DOHH2 (cell line): Measurements from ENCODE around the gene MELTF.

Experiments
- H3F3A ChIP-seq: fragments of 200-600 bp; sonication (generic), shearing (Covaris generic); 2 replicates; pipeline ENCODE4 v1.6.0; 2016; ENCODE audit warnings: antibody characterized with exemption, mild to moderate bottlenecking; ENCODE audit not compliant: control insufficient read depth, insufficient read depth
- H3K27ac ChIP-seq: fragments of 200-600 bp; sonication (generic); 2 replicates; pipeline ENCODE4 v1.5.1; 2014; ENCODE audit warnings: low read depth, mild to moderate bottlenecking, low read length, moderate library complexity
- H3K27me3 ChIP-seq: fragments of 200-600 bp; sonication (generic); 2 replicates; pipeline ENCODE4 v1.6.1; 2014; ENCODE audit warnings: mild to moderate bottlenecking, low read length, mixed read lengths; ENCODE audit not compliant: control insufficient read depth
- H3K36me3 ChIP-seq: fragments of 200-600 bp; sonication (generic); 2 replicates; pipeline ENCODE4 v1.6.1; 2014; ENCODE audit warnings: mild to moderate bottlenecking, low read length, moderate library complexity, mixed read lengths; ENCODE audit not compliant: control insufficient read depth
- H3K4me1 ChIP-seq: fragments of 200-600 bp; sonication (generic); 2 replicates; pipeline ENCODE4 v1.6.1; 2014; ENCODE audit warnings: mild to moderate bottlenecking, low read length, mixed read lengths; ENCODE audit not compliant: control insufficient read depth
- H3K4me2 ChIP-seq: fragments of 200-600 bp; sonication (generic); 2 replicates; pipeline ENCODE4 v1.6.0; 2014; ENCODE audit warnings: mild to moderate bottlenecking, low read length, moderate library complexity
- H3K4me3 ChIP-seq: fragments of 200-600 bp; sonication (generic); 2 replicates; pipeline ENCODE4 v1.5.1; 2014; ENCODE audit warnings: mild to moderate bottlenecking, low read length, mixed read lengths
- H3K79me2 ChIP-seq: fragments of 200-600 bp; sonication (generic); 2 replicates; pipeline ENCODE4 v1.6.1; 2014; ENCODE audit warnings: mild to moderate bottlenecking, low read length, mixed read lengths; ENCODE audit not compliant: control insufficient read depth
- H3K9me2 ChIP-seq: fragments of 200-600 bp; sonication (generic); replicated peaks from 2 replicates; pipeline ENCODE4 v1.6.1; 2014; ENCODE audit warnings: mild to moderate bottlenecking, low read length, mixed read lengths; ENCODE audit not compliant: control insufficient read depth
- H3K9me3 ChIP-seq: fragments of 200-600 bp; sonication (generic); 2 replicates; pipeline ENCODE4 v1.6.1; 2014; ENCODE audit warnings: antibody characterized with exemption, low read length, mixed read lengths; ENCODE audit not compliant: control insufficient read depth, insufficient read depth
- H4K20me1 ChIP-seq: fragments of 200-600 bp; sonication (generic); 2 replicates; pipeline ENCODE4 v1.6.0; 2014; ENCODE audit warnings: low read depth, mild to moderate bottlenecking, antibody characterized with exemption, low read length, moderate library complexity; ENCODE audit not compliant: control insufficient read depth, insufficient read depth
- EZH2phosphoT487 ChIP-seq: fragments of 200-600 bp; sonication (generic); IDR thresholded peaks from 2 replicates; pipeline ENCODE4 v1.6.1; 2017; ENCODE audit warnings: borderline replicate concordance, mild to moderate bottlenecking, antibody characterized with exemption, low read length, moderate library complexity, mixed read lengths
- TF ChIP-seq, protein P1 (sequence below): fragments of 200-600 bp; sonication (generic); IDR thresholded peaks from one replicate; pipeline ENCODE4 v1.5.1; 2014; ENCODE audit warnings: antibody characterized with exemption, mild to moderate bottlenecking, low read depth, low read length; ENCODE audit not compliant: poor library complexity, severe bottlenecking

The MELTF gene

DNA sequence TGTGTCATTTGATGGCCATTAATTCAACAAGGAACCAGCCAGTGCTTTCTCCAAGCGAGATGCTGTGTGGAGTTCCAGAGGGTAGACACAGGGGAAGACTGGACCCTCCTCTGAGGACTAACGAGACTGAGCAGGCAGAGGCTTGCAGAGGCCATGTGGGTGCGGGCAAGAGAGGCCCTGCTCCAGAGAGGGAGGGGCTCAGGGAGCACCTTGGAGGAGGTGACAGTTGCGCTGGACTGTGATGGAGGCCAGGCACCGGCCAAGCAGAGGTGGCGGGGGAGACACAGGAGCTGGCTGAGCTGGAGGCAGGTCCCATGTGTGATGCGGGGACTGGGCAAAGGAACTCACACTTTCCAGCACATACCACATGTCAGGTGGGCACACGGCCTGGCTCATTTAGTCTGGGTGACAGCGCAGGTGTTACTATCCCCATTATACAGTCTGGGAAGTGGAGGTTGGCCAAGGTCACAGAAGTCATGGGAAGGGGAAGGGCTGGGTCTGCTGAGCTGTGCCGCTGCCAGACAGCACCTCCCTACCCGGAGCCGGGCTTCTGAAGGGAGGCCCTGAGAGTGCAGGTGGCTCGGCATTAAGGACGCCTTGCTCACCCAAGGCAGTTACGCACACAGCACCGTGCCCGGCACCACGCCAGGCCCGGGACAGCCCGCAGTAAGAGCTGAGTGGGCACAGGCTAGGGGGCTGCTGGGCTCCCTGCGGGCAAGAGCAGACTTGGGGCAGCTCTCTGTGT lies 3.7 kb downstream of the MELTF start:
- no peak for TF ChIP-seq EZH2phosphoT487
- TF ChIP-seq, protein P1, sequence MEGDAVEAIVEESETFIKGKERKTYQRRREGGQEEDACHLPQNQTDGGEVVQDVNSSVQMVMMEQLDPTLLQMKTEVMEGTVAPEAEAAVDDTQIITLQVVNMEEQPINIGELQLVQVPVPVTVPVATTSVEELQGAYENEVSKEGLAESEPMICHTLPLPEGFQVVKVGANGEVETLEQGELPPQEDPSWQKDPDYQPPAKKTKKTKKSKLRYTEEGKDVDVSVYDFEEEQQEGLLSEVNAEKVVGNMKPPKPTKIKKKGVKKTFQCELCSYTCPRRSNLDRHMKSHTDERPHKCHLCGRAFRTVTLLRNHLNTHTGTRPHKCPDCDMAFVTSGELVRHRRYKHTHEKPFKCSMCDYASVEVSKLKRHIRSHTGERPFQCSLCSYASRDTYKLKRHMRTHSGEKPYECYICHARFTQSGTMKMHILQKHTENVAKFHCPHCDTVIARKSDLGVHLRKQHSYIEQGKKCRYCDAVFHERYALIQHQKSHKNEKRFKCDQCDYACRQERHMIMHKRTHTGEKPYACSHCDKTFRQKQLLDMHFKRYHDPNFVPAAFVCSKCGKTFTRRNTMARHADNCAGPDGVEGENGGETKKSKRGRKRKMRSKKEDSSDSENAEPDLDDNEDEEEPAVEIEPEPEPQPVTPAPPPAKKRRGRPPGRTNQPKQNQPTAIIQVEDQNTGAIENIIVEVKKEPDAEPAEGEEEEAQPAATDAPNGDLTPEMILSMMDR = no peak
- Histone ChIP-seq H3F3A (peaks cover 4% of the 10 kb centered on the region; the same call in 1 of the 2 replicates), H3K9me2 (no peaks in the 10 kb centered on the region), H3K4me3 (no peak overlapping the region), H3K27me3 (peaks cover 38% of the 10 kb centered on the region), H3K36me3 (no peaks in the 10 kb centered on the region), H4K20me1 (peaks cover 4% of the 10 kb centered on the region; the same call in 1 of the 2 replicates), H3K79me2 (no peaks in the 10 kb centered on the region), H3K4me1 (peaks cover 52% of the 10 kb centered on the region), H3K4me2 (no peak overlapping the region), H3K9me3 (no peaks in the 10 kb centered on the region), H3K27ac (no peak overlapping the region)

DNA sequence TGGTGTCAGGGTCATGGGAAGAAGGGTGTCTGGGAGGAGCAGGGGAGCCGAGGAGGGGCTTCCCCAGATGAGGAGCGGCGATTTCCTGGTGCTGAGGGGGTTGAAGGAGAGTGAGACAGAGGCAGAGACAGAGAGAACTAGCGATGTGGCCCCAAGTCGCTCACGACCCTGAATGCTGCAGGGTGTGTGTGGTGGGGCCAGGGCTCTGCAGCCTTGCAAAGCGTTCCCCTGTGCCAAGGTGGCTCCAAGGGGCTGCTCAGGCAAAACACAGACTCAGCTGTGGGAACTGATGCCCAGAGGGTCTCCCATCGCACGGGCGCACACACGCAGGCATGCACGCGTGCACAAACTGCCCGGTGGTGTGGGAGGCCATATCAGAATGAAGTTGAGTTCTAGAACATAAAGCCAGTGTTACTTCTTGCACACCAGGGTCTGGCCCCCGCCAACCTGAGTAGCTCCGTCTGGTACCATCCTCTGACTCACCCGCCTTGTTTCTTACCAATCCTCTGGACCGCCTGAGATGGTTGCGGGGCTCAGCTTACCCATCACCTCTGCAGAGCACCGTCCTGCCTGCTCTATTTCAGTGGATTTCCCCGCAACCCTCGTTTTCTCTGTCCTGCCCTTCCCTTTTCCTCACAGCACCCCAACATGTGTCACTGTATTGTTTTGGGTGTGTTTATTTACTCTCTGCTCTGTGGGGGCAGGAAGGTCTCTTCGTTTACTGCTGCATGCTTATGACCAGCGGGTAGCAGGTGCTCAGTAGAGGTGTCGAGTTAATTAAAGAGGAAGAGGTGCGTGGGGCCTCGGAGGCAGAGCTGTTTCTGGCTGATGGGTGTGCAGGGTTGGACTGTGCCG lies 4.5 kb downstream of the MELTF start:
- Histone ChIP-seq H3K9me2 (no peaks in the 10 kb centered on the region), H3K27ac (no peak overlapping the region), H3K4me3 (no peak overlapping the region), H3K36me3 (no peaks in the 10 kb centered on the region), H3F3A (peaks cover 4% of the 10 kb centered on the region; the same call in 1 of the 2 replicates), H3K4me1 (peaks cover 48% of the 10 kb centered on the region), H3K9me3 (no peaks in the 10 kb centered on the region), H4K20me1 (peaks cover 4% of the 10 kb centered on the region; the same call in 1 of the 2 replicates), H3K27me3 (peaks cover 39% of the 10 kb centered on the region), H3K4me2 (no peak overlapping the region), H3K79me2 (no peaks in the 10 kb centered on the region)
- TF ChIP-seq, protein P1 = no peak
- TF ChIP-seq EZH2phosphoT487 = no peak

DNA sequence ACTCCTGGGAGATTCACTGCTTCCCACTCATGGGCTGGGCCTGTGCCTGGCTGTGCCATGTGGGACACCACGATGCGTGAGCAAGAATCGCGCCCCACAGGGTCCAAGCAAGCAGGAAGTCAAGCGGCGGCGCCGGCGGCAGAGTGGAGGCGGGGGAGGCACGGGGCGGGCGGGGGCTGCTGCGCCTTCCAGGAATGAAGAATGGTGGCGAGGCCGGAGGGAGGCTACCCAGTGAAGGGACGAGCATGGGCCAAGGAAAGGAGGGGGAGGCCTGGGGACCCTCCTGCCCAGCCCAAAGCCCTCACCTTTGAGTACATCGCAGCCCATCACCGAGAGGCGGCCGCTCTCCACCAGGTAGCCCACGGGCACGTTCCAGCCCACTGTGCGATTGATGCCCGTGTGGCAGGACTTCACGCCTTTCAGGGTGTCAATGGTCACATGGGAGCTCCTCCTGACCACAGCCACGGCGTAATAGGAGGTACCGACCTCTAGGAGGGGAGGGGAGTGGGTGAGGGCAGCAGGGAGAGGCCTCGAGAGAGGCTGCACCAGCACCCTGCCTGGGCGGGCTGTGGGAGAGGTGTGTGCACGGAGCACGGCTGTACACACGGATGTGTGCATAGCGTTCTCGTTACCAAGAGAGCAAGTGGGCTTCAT lies 5.5 kb downstream of the MELTF start:
- H3K36me3 ChIP-seq = no peaks in the 10 kb centered on the region

More for the DNA sequence above, 5.5 kb downstream of the MELTF start:
- Histone ChIP-seq H4K20me1 (peaks cover 4% of the 10 kb centered on the region; the same call in 1 of the 2 replicates), H3K9me3 (no peaks in the 10 kb centered on the region), H3F3A (peaks cover 4% of the 10 kb centered on the region; the same call in 1 of the 2 replicates), H3K27me3 (peaks cover 36% of the 10 kb centered on the region), H3K9me2 (no peaks in the 10 kb centered on the region), H3K27ac (peak overlapping the region; percentile 58; the same call in 1 of the 2 replicates), H3K79me2 (no peaks in the 10 kb centered on the region), H3K4me2 (peak overlapping the region; percentile 97), H3K4me3 (peak overlapping the region; percentile 72), H3K4me1 (peaks cover 42% of the 10 kb centered on the region)
- TF ChIP-seq, protein P1 = no peak
- no peak for TF ChIP-seq EZH2phosphoT487
